GM06990 (cell line): Measurements from ENCODE around the gene LYSMD2.
A peak's percentile ranks its signal among the peaks of the same experiment; 100 is the strongest.

ENCODE experiments used
- DNase-seq: peaks from one replicate; pipeline ENCODE4 v3.0.0-alpha.2; 2011; ENCODE audit not compliant: insufficient read length; ENCODE audit errors: extremely low read depth
- H3K27me3 ChIP-seq: replicated peaks from 2 replicates; pipeline ENCODE4 v1.6.0; 2011; ENCODE audit warnings: low read length; ENCODE audit not compliant: control insufficient read depth, insufficient read depth
- H3K36me3 ChIP-seq: 2 replicates; pipeline ENCODE4 v1.5.1; 2011; ENCODE audit warnings: low read length; ENCODE audit not compliant: control insufficient read depth, insufficient read depth
- H3K4me3 ChIP-seq: replicated peaks from 2 replicates; pipeline ENCODE4 v1.5.1; 2011; ENCODE audit warnings: low read depth, mild to moderate bottlenecking, control low read depth, low read length
- TF ChIP-seq, protein P1 (sequence below): IDR thresholded peaks from 2 replicates; pipeline ENCODE4 v1.5.1; 2011; ENCODE audit warnings: low read length, control low read depth, mild to moderate bottlenecking, inconsistent platforms; ENCODE audit not compliant: insufficient read depth, poor library complexity, severe bottlenecking

LYSMD2 gene

DNA sequence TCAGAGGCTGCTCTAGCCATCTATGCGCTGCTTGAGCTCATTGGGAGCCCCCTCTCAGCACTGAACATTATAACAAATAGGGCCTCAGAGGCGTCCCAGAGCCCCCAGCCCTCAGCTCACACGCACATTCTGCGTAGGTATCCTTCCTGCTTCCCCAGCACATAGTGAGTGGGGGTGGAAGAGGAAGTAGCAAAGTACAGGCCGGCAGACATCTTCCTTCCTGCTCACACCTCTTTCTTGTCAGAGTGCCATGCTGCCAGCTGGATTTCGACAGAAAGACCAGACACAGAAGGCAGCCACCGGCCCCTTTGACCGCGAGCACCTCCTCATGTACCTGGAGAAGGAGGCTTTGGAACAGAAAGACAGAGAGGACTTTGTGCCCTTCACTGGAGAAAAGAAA is 30.6 kb upstream of the LYSMD2 start:
- DNase-seq, result no peak
- TF ChIP-seq, protein P1, sequence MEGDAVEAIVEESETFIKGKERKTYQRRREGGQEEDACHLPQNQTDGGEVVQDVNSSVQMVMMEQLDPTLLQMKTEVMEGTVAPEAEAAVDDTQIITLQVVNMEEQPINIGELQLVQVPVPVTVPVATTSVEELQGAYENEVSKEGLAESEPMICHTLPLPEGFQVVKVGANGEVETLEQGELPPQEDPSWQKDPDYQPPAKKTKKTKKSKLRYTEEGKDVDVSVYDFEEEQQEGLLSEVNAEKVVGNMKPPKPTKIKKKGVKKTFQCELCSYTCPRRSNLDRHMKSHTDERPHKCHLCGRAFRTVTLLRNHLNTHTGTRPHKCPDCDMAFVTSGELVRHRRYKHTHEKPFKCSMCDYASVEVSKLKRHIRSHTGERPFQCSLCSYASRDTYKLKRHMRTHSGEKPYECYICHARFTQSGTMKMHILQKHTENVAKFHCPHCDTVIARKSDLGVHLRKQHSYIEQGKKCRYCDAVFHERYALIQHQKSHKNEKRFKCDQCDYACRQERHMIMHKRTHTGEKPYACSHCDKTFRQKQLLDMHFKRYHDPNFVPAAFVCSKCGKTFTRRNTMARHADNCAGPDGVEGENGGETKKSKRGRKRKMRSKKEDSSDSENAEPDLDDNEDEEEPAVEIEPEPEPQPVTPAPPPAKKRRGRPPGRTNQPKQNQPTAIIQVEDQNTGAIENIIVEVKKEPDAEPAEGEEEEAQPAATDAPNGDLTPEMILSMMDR, result no peak
- no peaks in the 10 kb centered on the region for H3K27me3 ChIP-seq
- H3K36me3 ChIP-seq, result peaks cover 2% of the 10 kb centered on the region
- H3K4me3 ChIP-seq, result no peak overlapping the region

DNA sequence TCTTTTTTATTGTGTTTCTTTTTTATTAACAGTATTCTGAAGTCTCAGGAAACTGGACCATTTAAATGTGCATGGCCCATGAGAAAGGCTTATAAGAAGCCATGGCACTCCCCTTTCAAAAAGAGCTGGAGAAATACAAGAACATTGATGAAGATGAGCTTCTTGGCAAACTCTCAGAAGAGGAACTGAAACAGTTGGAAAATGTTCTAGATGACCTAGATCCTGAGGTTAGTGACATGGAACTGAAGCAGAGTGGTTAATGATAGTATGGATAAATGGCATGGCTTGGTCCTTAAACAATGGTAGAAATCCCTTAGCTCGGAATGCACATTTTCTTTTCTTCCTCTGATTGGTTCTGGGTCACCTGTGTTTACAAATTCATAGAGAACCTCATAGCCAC is 28.9 kb upstream of the LYSMD2 start:
- H3K27me3 ChIP-seq, result no peaks in the 10 kb centered on the region
- DNase-seq, result no peak

DNA sequence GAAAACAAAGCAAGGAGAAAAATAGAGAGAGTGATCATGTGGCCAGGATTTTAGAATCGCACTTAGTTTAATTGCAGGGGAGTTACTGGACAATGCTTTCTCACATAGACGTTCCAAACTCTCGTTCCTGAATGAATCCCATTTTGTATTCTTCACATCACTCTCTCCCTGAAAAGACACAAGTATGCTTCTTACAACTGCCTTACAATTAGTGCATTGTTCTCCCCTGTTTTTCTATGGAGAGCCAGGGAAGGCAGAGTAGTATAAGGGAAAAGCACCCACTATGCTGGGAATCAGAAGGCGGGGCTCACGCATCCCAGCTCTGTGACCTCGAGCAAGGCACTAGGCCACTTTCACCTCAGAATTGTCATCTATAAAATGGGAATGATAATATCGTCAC is 28.3 kb upstream of the LYSMD2 start:
- no peaks in the 10 kb centered on the region for H3K27me3 ChIP-seq
- DNase-seq, result no peak

More for the DNA sequence above, 28.9 kb upstream of the LYSMD2 start:
- Histone ChIP-seq H3K4me3 (no peak overlapping the region), H3K36me3 (peaks cover 2% of the 10 kb centered on the region)
- TF ChIP-seq, protein P1, result no peak

DNA sequence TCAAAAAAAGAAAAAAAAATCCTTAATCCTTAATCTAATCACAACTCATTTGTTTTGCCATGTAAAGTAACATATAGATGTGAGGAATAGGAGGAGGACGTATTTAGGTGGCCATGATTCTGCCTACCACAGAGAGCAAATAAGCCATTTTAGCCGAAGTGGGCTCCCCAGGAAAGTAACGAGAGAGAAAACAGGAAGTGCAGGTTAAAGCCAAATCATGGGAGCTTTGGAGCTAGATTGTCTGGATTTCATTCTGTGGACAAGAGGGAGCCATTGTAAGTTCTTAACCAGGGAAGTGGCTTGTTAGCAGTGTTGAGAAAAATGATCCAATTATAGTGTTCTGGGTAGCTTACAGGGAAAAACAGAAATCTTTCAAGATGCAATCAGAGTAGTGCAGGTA is 23.4 kb upstream of the LYSMD2 start:
- TF ChIP-seq, protein P1, result no peak
- DNase-seq, result no peak
- H3K4me3 ChIP-seq, result no peak overlapping the region
- H3K36me3 ChIP-seq, result no peaks in the 10 kb centered on the region
- H3K27me3 ChIP-seq, result no peaks in the 10 kb centered on the region

More for the DNA sequence above, 28.3 kb upstream of the LYSMD2 start:
- Histone ChIP-seq H3K36me3 (peaks cover 2% of the 10 kb centered on the region), H3K4me3 (no peak overlapping the region)
- TF ChIP-seq, protein P1, result no peak

DNA sequence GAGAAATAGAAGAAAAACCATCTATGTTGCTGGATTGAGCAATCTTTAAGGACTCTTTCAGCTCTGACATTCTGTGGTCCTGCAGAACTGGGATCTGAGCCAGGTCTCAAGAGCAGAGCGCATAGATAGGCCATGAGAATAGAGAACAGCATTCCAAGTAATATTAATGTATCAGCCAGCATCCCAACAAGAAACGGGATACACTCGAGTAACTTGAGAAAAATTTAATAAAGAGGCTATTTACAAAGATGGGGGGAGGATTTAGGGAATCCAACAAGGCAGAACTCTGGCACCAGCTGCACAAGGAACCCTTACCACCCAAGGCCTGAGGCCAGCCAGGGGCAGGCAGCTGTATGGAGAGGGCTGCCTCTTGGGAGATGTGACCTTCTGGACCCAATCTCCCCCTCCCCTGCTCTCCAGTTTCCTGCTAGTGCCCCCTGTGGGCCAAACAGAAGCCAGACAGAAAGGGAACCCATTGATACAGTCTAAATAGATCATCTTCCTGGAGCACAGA is 22.2 kb upstream of the LYSMD2 start:
- Histone ChIP-seq H3K36me3 (no peaks in the 10 kb centered on the region), H3K27me3 (no peaks in the 10 kb centered on the region), H3K4me3 (no peak overlapping the region)
- TF ChIP-seq, protein P1, result peak; percentile 48
- no peak for DNase-seq

DNA sequence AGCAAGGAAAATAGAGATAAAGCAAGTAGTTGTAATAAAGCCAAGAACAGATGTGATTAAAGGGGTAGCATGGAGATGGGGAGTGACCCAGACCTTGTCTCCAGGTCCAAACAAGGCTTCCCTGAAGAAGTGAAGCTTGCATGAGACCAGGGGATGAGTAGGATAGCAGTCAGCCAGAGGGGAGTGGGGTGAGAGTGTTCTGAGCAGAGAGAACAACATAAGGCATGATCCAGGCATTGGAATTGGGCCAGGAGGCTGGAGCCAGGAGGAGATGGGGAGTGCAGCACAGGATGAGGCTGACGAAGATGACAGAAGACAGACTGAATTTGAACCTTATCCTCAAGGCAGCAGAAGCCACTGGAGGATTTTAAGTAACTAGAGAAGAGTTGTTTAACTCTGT is 21.2 kb upstream of the LYSMD2 start:
- TF ChIP-seq, protein P1, result no peak
- DNase-seq, result no peak

More for the DNA sequence above, 21.2 kb upstream of the LYSMD2 start:
- no peaks in the 10 kb centered on the region for H3K27me3 ChIP-seq
- H3K4me3 ChIP-seq, result no peak overlapping the region
- H3K36me3 ChIP-seq, result no peaks in the 10 kb centered on the region
